Stimulated activated CD8-positive, alpha-beta memory T cell treated with anti-CD3 and anti-CD28 coated beads, Interleukin-2, amount 100 ng/mL, for 48 hours (primary cell): ENCODE measurements around the gene ACVR2B.

ENCODE experiments used
- DNase-seq, 2 donors: peaks; one replicate each; pipeline ENCODE4 v3.0.0-alpha.2; 2020; ENCODE audit warnings: low read depth in 2 of 2

The ACVR2B gene

DNA sequence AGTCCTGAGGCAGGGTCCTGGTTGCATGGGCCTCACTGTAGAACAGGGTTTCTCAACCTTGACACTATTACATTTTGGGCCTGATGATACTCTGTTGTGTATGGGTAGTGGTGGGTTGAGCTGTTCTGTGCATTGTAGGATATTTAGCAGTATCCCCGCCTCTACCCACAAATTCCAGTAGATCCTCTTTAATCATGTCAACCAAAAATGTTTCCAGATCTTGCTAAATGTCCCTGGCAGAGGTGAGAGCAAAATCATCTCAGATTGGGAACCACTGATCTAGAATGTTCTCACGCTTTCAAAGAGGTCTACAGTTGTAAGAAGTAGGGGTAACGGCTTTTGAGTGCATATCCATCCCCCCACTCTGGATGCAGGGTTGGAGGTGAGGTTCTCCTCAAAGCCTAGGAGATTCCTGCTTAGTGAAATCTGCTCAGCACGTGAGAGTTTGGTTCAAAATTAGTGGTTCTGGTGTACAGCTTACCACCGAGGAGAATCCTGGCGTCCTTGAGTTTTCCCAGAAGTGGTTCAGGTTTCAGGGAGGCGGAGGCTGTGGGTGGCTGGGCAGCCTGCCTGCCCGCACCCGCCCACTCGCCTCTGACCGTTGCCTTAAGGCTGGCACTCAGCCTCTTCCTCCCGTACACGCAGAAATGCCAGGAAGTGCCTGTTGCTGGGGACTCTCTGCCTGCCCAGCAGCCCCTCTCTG lies 5.3 kb downstream of the ACVR2B start:
- no peak for DNase-seq

DNA sequence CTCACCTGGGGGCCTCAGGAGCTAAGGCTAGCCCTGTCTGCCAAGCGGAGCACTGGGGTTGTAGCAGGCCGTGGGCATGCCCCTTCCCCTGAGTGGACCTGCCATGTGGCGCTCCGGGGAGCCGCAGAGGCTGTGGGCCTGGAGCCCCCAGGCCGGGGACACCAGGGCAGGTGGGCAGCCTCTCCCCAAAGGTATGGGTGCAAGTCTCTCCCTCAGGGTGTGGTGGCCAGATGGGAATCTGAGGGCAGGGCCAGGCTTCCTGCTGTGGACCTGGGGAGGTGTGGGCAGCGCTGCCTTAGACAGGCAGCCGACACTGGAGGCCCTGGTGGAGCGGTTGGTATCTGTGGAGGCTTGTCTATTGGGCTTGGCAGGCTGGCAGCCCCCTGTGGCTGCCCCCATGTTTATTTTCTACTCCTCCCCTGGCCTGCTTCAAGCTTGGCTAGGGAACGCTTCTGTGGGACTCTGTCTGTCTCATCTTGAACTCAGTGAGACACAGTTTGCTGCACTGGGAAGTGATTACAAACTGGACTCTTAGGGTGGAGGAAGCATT lies 5.9 kb downstream of the ACVR2B start:
- DNase-seq: no peak

DNA sequence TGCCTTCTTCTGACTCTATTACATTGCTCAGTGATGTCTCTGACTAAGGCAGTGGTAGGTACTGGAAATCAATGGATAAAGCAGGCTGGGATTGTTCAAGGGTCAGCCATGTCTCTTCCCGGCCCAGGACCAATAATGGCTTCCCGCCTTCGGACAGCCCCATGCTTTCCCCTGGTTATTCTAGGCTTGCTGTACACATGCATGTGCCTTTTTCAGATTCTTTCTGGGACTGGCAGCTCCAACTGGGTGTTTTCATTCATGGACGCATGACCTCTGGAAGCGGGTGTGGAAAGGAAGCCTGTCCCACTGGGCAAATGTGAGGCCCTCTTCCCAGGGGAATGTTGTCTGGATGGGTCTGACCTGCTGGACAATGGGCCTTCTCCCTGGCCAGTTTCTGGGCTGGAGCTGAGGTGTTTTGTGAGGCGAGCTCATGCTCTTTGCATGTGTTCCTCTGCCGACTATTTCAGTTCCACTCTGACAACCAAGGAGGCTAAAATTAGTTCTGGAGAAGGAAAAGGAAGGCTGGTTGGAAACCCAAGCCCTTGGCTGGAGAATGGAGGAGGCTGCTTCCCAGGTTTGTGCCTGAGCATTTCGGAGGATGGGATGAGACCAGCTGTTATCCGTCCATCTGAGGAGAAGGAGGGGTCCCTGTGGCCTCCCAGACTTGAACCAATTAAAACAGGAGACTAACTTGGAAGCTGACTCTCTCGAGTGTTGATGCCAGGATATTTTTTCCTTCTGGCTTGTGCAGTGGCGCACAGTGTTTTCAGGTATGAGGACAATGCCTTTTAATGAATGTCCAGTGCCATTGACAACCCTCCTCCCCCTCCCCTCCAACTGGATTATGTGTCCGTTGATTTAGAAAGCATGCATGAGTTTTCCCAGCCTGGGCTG lies 6.9 kb downstream of the ACVR2B start:
- no peak for DNase-seq

DNA sequence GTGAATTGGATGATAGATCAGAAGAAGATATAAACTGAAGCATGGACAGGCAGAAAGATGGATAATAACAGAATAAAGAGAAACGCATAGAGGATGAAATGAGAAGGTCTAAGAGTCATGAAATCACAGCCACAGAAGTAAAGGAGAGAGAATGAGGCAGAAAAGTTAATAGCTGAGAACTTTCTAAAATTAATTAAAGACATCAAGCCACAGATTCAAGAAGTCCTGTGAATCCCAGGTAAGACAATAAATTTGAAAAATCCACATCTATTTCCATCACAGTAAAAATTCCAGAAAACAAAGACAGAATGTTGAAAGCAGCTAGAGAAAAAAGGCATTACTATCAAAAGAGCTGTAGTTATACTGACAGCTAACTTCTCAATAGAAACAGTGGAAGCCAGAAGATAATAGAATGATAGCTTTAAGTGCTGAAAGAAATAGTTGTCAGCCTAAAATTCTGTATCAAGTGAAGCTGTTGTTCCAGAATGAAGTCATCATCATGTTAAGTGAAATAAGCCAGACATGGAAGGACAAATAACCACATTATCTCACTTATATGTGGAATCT lies 12.0 kb downstream of the ACVR2B start:
- DNase-seq: no peak

DNA sequence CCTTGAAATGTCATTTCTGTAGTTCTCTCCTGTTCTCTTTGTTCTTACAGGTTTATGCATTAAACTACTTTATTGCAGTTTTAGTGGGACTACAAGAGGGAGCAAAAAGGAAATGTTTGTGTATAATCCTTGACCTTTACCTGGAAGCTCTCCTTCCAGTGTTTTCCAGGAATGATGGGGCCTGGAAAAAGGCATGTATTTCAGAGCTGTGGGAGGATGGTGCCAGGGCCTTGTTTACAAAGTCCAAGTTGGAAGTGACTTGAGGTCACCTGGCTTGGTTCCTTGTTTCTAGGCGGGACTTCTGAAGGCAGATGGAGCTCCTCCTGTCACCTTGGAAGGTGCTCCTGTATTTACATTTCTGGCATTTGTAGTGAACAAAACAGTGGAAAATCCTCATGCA lies 15.1 kb downstream of the ACVR2B start:
- no peak for DNase-seq

DNA sequence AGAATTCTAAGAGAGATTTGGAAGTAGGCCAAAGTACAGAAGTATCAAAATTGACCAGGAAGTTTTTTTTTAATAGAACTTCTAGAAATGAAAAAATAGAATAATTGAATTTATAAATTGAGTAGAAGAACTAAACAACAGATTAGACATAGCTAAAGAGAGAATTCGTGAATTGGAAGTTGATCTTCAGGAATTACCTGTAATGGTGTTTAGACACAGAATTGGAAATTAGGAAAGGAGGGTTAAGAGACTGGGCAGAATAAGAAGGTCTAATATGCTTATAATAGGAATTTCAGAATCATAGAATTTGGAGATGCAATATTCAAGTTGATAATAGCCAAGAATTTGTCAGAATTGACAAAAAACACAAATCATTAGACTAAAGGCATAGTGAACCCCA lies 16.2 kb downstream of the ACVR2B start:
- no peak for DNase-seq

DNA sequence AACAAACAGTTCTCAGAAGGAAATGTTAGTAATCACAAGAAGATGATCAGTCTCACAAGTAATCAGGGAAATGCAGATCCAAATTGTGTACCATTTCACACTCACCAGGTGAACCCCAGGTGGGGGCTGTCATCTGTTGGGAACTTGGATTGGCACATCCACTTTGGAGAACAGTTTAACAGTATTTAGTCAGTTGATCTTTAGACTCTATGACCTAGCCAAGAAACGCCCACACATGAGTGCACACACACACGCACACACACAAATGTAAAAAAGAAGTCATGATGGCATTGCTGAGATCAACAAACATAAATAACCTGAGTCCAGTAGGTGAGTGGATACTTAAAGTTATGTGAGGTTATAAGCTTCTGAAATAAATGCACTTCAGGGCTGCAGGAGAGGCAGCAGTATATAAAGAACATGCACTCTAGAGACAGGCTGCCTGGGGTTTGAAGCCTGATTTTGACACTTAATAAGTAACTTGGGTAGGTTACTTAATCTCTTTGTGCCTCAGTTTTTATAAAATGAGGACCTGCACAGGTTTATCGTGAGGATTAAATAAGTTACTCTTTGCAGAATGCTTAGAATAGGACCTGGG lies 17.7 kb downstream of the ACVR2B start:
- no peak for DNase-seq

DNA sequence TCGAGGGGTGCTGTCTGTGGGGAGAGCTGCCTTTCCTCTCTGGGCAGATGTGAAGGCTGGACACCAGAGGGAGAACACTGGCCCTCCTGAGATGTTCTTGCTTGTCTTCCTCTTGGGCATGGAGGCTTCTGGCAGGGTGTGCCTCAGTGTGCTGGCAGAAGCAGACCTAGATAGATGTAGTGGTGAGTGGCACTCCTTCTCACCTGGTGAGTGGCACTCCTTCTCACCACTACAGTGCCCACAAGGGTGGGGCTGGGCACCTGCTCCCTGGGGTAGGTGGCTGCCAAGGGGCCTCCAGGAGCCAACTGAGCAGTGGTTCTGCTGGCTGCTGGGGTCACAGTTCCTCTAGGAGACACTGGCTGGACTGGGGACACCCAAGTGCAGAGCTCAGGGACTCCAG lies 18.7 kb downstream of the ACVR2B start:
- no peak for DNase-seq

DNA sequence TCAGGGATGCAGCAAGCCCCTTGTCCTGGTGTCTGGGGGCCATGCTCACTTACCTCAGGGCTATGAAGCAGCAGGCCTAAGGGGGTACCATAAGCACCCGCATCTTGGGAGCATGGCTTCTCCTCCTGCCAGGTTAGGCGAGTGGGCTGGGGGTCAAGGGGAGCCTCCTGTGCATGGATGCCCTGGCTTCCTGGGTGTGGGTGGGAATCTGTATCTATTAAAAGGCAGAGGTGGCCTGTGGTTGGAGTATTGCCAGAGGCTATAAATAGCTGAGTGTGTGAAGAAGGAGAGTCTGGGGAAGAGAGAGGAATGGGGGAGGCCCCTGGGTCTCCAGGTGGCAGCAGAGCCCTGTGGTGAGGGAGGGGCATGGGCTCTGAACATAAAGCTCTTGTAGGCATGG lies 19.5 kb downstream of the ACVR2B start:
- DNase-seq: no peak

DNA sequence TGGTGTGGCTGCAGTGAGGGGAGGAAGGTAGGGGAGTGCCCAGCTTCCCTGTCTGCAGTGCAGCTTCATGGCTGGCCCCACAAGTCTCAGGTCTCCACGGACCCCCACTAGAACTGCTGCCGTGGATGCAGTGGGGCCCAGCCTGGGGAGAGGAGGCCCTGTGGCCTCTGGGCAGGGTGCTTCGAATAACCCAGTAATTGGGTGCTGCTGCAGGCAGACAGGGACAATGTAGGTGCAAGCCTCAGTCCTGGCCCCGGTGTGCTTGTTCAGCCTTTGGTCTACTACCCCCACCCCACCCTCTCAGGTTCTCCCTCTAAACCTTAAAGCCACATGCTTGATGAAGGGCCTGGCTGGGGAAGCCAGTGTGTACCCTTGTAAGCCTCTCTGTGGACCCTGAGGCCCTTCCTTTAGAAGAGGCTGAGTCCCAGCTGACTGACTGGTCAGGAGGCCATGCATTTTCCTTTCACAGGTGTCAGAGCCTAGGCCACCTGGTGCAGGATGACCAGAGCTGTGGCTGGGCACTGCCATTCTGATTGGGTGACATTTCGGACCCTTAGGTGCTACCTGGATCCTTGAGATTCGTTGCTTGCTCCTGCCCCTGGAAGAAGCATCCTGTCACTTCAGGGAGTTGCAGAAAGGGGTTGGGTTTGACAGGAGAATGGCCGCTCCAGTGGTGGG lies 21.4 kb downstream of the ACVR2B start:
- no peak for DNase-seq

DNA sequence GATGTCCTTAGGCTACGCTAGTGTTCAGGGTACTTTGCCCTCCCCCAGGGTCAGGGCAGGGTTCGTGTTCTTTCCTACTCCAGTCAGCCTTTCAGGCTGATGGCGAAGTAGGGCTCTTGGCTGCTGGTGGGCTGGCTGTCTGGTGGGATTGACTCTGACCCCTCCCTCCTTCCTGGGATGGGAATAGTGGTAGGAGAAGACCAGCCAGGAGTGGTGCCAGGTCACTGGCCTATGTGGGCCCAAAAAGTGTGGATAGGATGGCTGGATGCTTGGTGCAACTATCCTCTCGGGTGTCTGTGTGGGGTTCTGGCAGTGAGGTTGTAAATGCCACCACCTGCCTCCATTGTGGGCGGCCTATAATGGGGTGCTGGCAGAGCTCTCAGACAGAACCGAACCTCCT lies 22.0 kb downstream of the ACVR2B start:
- no peak for DNase-seq

DNA sequence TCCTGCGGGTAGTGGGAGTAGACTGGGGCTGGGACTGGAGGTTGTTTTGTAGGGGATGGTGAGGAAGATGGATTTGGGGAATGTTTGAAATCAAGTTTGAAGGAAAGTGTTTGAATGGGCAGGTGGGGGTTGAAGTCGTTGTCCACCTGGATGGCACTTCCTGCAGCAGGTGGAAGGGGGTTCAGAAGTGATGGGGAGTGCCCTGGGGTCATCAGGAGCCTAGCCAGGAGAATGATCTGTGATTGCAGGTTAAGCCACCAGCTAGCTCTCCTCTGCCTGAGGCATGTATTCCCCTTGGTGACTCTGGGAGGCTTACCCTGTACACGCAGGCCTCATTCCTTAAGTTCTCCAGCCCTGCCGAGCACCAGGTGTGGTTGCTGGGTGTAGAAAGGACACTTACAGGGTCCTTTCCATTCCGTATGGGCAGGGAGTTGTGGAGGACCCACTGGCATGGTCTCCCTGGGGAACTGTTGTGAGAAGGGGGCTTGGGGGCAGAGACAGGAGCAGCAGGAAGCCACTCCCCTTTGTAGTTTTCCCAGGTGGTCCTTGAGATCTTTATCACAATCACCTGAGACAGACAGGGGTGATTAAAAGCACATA lies 22.6 kb downstream of the ACVR2B start:
- DNase-seq: no peak

DNA sequence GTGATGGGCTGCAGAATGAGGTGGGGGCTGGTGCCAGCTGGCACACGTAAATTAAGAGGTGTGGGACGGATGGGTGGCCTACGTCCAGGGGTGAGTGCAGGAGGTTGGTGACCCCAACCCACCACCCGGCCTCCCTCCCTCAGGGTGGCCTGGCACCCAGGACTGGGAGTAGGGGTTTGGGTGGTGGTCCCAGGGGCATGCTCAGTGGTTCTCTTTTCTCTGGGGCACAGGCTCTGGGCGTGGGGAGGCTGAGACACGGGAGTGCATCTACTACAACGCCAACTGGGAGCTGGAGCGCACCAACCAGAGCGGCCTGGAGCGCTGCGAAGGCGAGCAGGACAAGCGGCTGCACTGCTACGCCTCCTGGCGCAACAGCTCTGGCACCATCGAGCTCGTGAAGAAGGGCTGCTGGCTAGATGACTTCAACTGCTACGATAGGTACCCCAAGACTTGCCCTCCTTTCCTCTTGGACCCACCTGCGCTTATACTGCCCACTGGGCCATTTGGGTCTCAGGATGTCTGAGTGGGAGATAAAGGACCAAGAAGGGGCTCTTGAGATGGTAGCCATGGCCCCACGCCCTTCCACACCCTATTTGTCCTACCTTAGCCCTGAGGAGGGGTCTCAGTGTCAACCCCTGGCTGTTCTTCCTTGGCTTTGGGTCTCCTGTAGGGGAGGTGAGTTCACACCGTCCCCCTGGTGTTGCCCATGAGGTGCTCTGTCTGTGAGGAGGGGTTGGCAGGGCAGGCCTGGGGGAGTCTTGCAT lies 23.5 kb downstream of the ACVR2B start:
- DNase-seq: no peak

DNA sequence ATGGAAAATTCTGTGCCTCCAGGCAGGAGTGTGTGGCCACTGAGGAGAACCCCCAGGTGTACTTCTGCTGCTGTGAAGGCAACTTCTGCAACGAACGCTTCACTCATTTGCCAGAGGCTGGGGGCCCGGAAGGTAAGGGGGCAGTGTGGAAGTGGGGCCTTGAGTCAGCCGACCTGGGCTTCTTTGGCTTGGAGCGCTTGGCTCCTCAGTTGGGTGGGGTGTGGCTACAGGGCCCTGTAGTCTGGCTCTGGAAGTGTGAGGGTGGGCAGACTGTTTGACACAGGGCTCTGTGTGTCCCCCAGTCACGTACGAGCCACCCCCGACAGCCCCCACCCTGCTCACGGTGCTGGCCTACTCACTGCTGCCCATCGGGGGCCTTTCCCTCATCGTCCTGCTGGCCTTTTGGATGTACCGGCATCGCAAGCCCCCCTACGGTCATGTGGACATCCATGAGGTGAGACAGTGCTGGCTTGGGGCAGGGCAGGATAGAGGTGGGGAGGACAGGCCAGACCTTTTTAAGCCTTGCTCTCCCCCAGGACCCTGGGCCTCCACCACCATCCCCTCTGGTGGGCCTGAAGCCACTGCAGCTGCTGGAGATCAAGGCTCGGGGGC lies 24.3 kb downstream of the ACVR2B start:
- no peak for DNase-seq

DNA sequence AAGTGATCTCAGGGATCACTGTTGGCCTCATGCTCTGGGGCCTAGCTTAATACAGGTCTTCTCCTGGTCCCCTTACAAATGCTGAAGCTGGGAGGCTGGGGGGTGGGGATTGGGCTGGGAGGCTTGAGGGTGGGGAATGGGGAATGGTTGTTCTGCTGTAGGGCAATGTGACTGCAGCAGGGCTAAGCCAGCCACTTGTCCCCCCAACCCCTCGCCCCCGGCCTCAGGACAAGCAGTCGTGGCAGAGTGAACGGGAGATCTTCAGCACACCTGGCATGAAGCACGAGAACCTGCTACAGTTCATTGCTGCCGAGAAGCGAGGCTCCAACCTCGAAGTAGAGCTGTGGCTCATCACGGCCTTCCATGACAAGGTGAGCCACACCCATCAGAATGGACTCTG lies 25.2 kb downstream of the ACVR2B start:
- no peak for DNase-seq

DNA sequence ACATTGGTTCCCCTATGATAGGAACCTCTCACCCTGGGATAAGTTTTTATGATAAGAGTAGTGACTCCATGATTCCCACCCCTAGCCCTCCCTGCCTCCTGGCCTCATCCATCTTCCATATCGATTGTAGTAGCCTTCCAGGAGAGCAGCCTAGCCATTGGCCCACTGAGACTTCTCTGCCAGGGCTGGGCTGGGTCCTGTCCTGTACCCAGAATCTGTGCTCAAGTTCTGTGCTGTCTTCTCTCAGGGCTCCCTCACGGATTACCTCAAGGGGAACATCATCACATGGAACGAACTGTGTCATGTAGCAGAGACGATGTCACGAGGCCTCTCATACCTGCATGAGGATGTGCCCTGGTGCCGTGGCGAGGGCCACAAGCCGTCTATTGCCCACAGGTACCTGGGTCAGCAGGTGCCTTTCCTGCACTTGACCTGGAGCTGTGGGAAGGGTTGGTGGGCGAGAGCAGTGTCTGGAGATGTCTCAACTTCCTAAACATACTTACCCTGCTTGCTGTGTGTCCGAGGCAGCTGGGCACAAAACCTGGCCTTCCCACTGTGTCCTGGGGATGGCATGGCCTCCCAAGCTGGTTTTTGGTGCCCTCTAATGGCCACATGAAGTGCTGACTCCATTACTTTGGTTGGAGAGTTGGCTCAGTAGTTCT lies 25.9 kb downstream of the ACVR2B start:
- DNase-seq: peak in 1 of 2 donors; percentile 9

DNA sequence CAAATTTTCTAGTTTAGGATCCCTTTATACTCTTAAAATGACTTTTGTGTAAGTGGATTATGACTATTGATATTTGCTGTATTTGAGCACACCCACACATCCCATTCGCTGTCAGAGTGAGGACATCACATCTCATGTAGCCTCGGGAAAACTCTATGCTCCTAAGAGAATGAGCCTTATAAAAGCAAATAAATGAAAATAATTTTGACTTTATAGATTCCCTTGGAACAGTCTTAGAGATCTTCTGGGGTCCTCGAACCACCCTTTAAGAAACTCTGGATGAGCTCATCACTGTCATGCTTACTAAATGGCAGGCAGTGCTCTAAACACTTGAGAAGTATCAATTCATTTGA lies 26.4 kb downstream of the ACVR2B start:
- DNase-seq: no peak

DNA sequence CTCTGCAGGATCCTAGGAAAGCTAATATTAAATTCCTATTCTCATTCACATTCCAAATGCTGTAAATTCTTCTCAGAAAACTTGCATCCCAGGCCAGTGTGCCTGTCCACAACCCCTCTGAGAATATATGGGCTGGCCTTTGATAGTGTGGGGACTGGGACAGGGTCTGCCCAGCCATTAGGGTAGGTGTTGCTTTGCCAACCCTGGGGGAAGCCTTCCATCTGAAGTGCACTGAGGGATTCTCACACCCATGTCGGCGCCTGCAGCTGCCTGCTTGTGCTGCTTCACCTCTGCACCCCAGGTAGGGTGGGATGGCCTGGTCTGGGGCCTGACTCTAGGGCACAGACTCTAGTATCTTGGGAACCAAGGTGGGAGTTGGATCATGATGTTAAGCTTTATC lies 27.2 kb downstream of the ACVR2B start:
- DNase-seq: no peak

DNA sequence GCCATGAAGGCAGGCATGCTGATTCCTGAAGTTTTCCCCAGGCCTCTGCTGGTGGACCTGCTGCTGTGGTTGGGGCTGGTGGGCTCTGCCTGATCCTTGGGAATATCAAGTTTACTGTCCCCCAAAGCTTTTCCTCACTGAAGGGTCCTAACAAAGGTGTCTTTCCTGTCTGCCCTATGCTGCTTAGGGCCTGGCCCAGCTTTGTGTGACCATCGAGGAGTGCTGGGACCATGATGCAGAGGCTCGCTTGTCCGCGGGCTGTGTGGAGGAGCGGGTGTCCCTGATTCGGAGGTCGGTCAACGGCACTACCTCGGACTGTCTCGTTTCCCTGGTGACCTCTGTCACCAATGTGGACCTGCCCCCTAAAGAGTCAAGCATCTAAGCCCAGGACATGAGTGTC lies 29.3 kb downstream of the ACVR2B start:
- no peak for DNase-seq

DNA sequence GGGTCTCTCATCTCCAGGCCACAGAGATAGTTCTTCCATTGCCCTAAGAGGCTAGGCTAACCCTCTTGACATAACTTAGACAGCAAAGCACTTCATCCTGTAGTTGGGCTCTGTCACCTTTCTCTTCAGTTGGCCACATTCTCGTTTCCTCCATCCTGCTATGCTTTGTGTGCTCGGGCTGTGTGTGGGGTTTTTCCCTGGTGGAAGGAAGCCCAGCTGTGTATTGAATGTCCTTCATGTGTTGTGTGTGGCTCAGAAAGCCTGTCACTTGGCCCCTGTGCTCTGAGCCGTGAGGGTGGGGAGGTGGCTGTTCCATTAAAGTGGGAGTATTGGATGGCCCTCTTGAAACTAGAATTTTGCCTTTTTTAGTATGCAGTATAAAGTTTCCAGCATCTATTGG lies 33.6 kb downstream of the ACVR2B start:
- no peak for DNase-seq
